ENCODE data around the gene PAPSS1. TPM values are rescaled to one million over a fixed set of nuclear protein-coding genes. Genes with fewer than 3 reads are reported as not detected.

PAPSS1 gene
- total and polyA plus RNA-seq, 2 of the 8 experiments (the other 6 are each of a cell fraction or from before 2014, with no cell fraction given), result 79.2 to 98.5 TPM

- TF ChIP-seq CHD7 (IDR thresholded peaks at IDR 0.05; ENCODE audit: insufficient replicate concordance, low read length) (no peak), RAD21 (IDR thresholded peaks at IDR 0.05 in 1 of 2, conservative IDR thresholded peaks at IDR 0.05 in 1 of 2; ENCODE audit: low read depth in 2 of 2, low read length in 2 of 2) (no peak), BRCA1 (IDR thresholded peaks at IDR 0.05; ENCODE audit: low read depth, low read length) (no peak), EZH2 (IDR thresholded peaks at IDR 0.05; ENCODE audit: low read depth, low read length, severe bottlenecking) (no peak)
These were observed 133.7 kb downstream of the PAPSS1 start (continued) for GRCh38 chr4:107586371-107586770.

All from H1 (cell line).